Body of pancreas (tissue), 4 donors: Measurements from ENCODE around the gene OLIG2.

Experiments
- POLR2A ChIP-seq, 3 donors: fragments of 450-650 bp; IDR thresholded peaks; one replicate each; pipeline ENCODE4 v1.6.1; 2016; ENCODE audit warnings: antibody characterized with exemption in 3 of 3, mild to moderate bottlenecking in 2 of 3
- TF ChIP-seq, protein P1 (sequence below), 7 experiments: fragments of 450-650 bp in 4 of 7; fragments of 200-600 bp in 3 of 7; sonication (generic) in 3 of 7; IDR thresholded peaks; one replicate each; pipeline ENCODE4 v1.5.1; 2016 to 2019; ENCODE audit warnings: antibody characterized with exemption in 7 of 7

DNA sequence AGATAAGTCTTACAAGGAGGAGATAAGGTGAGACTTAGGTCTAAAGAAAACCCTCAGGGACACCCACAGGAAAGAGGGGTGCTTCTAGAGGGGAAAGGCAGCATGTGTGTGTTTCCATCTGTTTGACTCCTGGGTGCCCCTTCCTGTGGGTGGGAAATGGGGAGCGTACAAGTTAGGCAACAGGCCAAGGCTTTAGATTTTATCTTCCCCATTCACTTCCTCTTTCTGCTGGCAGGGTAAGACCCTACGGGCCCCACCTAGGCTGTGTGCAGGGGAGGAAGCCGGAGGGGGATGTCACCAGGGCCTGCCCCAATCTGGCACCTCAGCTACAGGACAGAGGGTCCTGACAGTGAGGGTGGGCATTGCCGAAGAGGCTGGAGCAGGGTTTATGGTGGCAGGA lies 41.7 kb downstream of the OLIG2 start:
- TF ChIP-seq POLR2A (IDR thresholded peaks at IDR 0.05): no peak
- TF ChIP-seq, protein P1, sequence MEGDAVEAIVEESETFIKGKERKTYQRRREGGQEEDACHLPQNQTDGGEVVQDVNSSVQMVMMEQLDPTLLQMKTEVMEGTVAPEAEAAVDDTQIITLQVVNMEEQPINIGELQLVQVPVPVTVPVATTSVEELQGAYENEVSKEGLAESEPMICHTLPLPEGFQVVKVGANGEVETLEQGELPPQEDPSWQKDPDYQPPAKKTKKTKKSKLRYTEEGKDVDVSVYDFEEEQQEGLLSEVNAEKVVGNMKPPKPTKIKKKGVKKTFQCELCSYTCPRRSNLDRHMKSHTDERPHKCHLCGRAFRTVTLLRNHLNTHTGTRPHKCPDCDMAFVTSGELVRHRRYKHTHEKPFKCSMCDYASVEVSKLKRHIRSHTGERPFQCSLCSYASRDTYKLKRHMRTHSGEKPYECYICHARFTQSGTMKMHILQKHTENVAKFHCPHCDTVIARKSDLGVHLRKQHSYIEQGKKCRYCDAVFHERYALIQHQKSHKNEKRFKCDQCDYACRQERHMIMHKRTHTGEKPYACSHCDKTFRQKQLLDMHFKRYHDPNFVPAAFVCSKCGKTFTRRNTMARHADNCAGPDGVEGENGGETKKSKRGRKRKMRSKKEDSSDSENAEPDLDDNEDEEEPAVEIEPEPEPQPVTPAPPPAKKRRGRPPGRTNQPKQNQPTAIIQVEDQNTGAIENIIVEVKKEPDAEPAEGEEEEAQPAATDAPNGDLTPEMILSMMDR (IDR thresholded peaks at IDR 0.05): no peak
